HL-60/S4 treated with retinoic acid at 250 ng/mL for 4 days and 3 days (cell line): Measurements from ENCODE around the gene TMEM263.

Experiments used
- in situ Hi-C: fragments of 300-500 bp; cut with MboI; formaldehyde crosslinking; loops from 2 replicates; pipeline ENCODE4 v1.7.0; 2022; ENCODE audit warnings: low sequenced_read_pairs

The TMEM263 gene

DNA sequence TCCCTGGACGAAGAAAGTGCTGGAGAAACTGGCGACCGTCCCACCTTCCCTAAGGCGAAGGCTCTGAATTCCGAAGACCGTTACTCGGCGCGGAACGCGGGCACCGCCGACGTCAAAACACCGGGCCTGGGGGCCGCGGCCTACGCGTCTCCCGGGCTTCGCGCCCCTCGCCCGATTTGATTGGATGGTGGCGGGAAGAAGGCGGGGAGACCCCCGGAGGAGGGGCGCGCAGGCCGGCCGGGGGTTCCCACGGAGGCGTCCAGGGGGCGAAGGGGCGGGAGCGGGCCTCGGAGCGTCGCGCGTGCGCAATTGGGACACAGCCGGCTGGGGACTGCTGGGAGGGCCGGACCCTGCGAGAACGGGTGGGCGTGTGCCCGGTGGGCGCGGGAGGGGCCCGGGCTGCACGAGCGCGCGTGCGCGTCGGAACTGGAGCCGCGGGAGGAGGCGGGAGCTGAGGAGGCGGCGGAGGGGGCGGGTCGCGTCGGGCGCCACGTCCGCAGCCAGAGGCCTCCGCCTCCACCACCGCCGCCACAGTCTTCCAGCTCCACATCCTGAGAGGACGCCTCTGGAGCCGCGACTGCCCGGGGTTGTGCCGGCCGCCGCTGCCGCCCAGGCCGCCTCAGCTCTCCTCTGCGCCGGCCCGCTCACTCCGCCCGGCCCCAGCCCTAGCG lies at the start of gene TMEM263:
TSS of gene TMEM263 (plus strand) at position 531 of the 671 bp plus-strand sequence. CDS start 11,210 bp downstream, outside the sequence.
- in situ Hi-C loops: no loop called here

DNA sequence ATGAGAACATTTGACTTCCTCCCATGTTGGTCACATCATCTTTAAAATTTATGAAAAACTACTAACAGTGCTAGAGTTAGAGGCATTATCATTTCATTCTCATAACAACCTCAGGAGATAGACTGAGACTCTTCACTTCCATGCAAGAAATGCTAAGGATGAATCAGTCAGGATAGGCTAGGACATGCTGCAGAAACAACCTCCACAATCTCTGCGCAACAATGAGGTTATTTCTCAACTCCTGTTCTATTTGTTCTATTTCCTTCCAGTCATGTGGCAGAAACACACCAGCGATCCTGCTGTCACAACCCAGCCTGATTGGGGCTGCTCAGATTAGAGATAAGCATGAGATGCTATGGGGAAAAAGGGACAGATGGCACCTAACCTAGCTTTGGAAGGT lies 49.0 kb upstream of the TMEM263 start:
- in situ Hi-C loops: loop anchor here (25.0 kb wide), 1 partner anchor 519 kb away; no protein-coding TSS in a partner anchor

DNA sequence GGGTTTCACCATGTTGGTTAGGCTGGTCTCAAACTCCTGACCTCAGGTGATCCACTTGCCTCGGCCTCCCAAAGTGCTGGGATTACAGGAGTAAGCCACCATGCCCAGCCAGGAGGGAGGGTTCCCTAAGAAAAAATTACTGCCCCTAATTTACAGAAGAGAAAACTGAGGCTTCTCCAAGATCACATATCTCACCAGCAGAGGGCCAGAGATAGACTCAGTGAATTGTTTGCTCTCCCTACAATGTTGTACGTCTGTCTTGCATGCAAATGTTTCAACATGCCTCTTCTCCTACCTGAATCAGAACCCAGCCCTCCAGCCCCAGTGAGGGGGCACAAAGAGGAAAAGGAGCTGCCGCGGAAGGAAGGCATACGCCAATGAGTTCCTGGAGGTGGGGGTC lies 48.3 kb upstream of the TMEM263 start:
- in situ Hi-C loops: loop anchor here (25.0 kb wide), 1 partner anchor 520 kb away; no protein-coding TSS in a partner anchor

DNA sequence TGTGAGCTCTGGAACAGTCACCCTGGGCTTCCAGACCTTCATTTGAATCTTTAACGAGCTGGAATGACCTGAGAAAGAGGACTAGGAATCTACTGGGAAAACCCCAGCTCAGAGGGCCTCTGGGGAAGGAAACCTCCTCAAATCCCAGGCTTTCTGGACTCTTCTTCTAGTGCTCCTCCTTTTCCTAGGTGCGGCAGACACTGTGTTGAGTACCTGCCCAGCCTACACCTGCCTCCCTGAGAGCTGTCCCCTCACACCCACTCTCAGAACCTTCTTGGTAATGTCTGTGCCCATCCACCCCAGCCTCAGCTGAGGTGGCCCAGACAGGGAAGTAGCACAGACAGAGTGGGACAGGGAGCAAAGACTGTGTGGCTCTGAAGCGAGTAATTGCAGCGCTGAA lies 47.9 kb upstream of the TMEM263 start:
- in situ Hi-C loops: loop anchor here (25.0 kb wide), 1 partner anchor 521 kb away; no protein-coding TSS in a partner anchor

DNA sequence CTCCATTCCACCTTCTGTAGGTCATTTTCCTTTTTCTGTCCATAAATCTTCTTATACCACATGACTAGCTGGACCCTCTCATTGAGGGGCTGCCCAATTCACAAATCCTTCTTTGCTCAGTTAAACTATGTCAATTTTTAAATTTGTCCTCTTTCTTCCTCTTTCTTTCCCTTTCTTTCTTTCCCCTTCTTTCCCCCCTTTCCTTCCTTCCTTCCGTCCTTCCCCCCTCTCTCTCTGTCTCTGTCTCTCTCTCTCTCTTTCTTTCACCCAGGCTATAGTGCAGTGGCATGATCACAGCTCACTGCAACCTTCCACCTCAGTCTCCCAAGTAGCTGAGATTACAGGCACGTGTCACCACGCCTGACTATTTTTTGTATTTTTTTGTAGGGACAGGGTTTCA lies 47.1 kb upstream of the TMEM263 start:
- in situ Hi-C loops: loop anchor here (25.0 kb wide), 1 partner anchor 521 kb away; no protein-coding TSS in a partner anchor

DNA sequence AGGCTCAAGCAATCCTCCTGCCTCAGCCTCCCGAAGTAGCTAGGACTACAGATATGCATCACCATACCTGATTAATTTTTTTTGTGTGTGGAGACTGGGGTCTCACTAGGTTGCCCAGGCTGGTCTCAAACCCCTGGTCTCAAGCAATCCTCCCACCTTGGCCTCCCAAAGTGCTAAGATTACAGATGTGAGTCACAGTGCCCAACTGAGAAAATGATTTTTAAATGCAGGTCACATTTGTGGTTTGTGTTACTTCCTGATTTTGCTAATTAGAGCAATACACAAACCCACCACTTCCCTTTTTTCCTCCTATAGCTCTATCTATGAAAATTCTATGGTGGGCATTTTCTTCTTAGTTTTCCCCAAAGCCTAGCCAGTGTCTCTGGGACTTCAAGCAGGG lies 45.5 kb upstream of the TMEM263 start:
- in situ Hi-C loops: loop anchor here (25.0 kb wide), 1 partner anchor 523 kb away; no protein-coding TSS in a partner anchor

DNA sequence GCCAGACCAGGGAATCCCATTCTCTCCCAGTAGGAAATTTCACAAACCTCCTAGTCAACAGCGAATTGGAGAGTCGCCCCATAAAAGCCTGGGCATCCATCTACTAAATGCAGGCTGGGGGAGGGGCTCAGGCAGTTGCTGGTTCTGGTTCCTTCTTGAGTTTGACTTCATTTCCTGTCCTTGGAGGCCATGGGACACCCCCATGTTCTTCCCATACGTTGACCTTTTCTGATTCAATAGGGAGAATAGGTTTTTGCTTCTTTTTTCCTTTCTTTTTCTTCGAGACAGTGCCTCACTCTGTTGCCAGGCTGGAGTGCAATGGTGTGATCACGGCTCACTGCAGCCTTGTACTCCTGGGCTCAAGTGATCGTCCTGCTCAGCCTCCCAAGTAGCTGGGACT lies 44.1 kb upstream of the TMEM263 start:
- in situ Hi-C loops: loop anchor here (25.0 kb wide), 1 partner anchor 524 kb away; no protein-coding TSS in a partner anchor

DNA sequence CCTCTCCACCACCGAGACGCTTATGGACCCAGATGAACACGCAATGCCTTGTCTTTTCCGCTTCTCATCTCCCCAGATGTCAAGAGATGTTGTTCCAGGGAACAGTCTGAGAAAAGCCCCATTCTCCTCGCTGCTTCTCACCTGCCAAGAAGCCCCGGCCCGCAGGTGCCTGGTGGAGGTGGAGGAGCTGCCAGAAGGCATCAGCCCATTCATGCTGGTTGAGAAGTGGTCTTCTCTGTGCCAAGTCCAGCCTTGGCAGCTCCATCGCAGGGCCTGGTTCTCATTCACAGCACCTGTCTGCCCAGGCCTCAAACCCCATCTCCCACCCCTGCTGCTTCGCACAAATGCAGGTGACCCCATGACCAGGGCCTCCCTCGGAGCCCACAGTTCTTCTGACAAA lies 42.3 kb upstream of the TMEM263 start:
- in situ Hi-C loops: loop anchor here (25.0 kb wide), 1 partner anchor 526 kb away; no protein-coding TSS in a partner anchor

DNA sequence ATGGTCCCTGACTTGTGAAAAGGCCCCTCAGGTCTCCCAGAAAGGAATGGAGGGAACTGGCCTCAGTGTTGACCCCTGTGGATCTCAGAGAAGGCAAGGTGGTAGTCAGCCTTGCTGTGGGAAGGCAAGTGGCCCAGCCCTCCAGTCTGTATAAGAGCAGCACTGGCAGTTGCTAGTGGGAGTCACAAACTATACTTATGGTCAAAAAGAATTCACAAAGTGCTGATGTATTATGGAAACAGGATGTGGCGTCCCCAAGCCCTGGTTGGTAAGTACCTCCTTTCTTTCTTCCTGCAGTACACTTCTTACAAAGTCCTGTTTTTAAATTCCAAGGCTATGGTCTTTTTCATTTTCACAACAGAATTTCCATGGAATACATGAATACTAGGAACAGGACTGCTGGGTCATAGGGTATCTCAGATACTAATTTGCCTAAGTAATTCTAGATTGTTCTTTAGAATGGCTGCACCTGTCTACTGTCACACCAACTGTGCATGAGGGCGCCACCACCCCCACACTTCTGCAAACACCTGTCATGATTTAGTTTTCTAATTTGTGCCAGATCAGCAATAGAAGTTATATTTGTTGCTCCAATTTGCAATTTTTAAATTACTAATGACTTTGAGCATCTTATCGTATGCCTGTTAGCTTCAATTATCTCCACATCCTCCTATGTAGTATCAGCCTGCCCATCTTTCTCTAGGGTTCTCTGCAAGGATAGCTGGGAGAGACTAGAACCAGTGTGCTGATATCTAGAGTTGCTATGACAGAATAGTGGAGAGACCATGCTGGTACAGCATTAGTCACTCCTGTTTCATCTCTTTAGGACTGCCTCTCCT lies 40.7 kb upstream of the TMEM263 start:
- in situ Hi-C loops: loop anchor here (25.0 kb wide), 1 partner anchor 528 kb away; no protein-coding TSS in a partner anchor

DNA sequence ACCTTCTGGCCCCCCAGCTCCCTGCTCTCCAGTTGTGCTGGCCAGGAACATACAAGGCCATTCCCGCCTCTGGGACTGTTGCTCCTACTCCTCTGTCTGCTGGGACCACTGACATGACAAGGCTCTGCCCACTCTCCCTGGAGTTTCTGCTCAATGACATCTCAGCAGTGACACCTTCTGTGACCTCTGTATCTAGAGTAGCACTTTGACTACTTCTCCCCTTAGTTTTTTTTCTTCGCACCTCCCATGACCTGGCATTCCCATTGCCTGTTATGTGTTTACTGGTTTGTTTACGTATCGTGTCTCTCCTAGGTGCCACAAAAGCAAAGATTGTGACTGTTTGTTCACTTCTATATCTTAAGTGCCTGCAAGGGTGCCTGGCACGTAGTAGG lies 40.1 kb upstream of the TMEM263 start:
- in situ Hi-C loops: loop anchor here (25.0 kb wide), 1 partner anchor 528 kb away; no protein-coding TSS in a partner anchor

DNA sequence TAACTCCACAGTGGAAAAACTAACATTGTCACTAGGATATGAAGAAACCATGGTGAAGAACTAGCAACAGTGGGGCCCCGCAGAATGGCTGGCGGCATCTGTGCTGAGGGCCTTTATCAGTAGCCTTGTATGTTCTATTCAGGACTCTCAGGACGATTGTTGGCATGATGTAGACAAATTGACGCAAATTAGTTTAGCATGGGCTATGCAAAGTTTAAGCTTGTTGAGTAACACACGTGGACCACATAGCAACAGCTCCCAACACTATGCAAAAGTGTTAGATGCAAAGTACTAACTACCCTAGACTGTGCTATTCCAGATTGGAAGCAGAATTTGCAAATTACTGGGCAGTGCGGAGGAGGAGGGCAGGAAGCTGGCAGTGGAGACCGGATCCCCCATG lies 38.2 kb upstream of the TMEM263 start:
- in situ Hi-C loops: loop anchor here (25.0 kb wide), 1 partner anchor 530 kb away; no protein-coding TSS in a partner anchor

DNA sequence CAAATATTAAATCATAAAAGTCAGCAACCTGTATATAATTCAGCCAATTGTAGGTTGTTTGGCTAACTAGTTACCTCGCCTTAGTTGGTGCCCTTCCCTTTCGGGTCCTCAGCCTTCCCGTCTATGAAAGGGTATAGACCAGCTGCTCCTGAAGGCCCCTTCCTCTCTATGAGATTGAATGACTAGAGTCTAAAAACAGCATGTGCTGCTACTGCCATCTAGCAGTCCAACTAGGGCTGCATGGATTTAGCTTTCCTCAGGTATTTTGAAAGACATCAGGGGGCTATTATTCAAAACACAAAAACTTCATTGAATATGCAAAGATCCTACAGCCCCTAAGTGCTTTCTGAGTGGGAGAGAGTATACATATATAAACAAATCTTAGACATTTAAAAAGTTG lies 37.0 kb upstream of the TMEM263 start:
- in situ Hi-C loops: loop anchor here (25.0 kb wide), 1 partner anchor 531 kb away; no protein-coding TSS in a partner anchor

DNA sequence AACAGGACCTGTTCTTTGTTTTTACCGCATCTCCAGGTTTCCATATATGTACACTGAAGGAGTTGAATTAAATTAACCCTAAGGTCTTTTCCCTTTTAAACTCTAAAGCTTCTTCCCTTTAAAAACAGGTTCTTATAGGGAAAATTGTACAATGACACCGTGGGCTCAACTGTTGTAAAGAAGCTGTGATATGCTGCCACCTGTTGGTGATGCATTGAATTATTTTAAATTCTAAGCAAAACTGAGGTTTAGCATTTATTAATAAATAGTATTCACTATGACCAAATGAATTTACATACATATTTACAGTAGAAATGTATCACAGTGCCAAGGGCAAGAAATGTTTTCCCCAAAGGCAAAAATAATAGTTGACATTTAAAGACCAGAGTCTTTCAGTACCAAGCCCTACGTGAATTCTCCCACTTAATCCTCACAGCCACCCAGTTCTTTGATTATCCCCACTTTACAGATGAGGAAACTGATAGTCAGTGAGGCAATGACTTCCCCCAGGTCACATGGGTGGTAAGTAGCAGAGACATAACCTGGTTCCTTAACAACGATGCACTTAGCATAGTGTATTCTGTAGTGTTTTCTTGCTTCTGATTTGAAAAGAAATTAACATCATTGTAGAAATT lies 35.7 kb upstream of the TMEM263 start:
- in situ Hi-C loops: loop anchor here (25.0 kb wide), 1 partner anchor 533 kb away; no protein-coding TSS in a partner anchor

DNA sequence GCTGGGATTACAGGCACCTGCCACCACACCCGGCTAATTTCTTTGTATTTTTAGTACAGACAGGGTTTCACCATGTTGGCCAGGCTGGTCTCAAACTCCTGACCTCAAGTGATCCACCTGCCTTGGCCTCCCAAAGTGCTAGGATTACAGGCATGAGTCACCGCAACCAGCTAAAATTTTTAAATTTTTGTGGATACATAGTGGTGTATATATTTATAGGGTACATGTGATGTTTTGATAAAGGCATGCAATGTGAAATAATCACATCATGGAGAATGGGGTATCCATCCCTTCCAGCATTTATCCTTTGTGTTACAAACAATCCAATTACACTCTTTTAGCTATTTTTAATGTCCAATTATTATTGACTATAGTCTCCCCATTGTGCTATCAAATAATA lies 33.7 kb upstream of the TMEM263 start:
- in situ Hi-C loops: loop anchor here (25.0 kb wide), 1 partner anchor 535 kb away; no protein-coding TSS in a partner anchor

DNA sequence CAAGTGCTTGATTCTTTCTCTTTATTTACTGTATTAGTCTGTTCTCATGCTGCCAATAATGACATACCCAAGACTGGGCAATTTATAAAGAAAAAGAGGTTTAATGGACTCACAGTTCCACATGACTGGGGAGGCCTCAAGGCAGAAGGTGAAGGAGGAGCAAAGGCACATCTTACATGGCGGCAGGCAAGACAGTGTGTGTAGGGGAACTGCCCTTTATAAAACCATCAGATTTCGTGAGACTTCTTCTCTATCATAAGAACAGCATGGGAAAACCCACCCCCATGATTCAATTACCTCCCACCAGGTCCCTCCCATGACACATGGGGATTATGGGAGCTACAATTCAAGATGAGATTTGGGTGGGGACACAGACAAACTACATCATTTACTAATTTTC lies 32.1 kb upstream of the TMEM263 start:
- in situ Hi-C loops: loop anchor here (25.0 kb wide), 1 partner anchor 536 kb away; no protein-coding TSS in a partner anchor

DNA sequence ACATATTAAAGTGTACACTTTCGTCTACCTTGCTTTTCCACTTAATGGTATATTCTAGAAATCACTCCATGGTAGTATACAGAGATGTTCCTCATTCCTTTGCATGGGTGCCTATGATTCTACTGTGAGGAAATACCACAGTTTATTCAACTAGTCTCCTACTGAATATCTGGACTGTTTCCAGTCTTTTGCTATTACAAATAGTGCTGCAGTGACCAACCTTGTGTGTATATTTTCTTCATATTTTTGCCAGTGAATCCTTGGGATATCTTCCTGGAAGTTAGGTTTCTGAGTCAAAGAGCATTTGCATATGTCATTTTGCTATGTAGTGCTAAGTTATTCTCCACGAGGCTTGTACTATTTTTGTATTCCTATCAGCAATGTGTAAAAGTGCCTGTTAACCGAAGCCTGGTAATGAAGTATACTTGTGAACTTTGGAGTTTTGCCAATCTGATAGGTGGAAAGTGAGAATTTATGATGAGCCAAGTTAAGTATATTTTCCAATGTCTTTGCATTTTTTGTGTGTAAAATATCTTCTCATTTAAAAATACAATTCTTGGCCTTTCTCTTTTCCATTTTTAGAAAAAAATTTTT lies 31.3 kb upstream of the TMEM263 start:
- in situ Hi-C loops: loop anchor here (25.0 kb wide), 1 partner anchor 537 kb away; no protein-coding TSS in a partner anchor

DNA sequence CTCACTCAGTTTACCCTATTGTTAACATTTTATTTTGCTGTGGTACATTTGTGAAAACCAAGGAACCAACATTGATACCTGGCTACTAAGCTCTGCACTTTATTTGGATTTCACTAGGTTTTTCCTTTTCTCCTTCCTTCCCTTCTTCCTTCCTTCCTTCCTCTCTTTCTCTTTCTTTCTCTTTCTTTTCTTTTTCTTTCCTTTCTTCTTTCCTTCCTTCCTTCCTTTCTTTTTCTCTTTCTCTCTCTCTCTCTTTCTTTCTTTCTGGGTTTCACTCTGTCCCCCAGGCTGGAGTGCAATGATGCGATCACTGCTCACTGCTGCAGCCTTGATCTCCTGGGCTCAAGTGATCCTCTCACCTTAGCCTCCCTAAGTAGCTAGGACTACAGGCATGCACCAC lies 29.1 kb upstream of the TMEM263 start:
- in situ Hi-C loops: no loop called here

DNA sequence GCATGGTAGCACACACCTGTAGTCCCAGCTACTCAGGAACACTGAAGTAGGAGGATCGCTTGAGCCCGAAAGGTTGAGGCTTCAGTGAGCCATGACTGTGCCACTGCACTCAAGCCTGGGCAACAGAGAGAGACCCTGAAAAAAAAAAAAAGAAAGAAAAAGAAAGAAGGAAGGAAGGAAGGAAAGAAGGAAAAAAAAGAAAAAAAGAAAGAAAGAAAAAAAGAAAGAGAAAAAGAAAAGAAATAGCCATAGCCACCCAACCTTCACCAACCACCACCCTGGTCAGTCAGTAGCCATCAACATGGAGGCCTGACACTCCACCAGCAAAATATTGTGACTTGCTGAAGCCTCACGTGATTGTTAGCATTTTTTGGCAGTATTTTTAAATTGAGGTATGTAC lies 21.4 kb upstream of the TMEM263 start:
- in situ Hi-C loops: no loop called here

DNA sequence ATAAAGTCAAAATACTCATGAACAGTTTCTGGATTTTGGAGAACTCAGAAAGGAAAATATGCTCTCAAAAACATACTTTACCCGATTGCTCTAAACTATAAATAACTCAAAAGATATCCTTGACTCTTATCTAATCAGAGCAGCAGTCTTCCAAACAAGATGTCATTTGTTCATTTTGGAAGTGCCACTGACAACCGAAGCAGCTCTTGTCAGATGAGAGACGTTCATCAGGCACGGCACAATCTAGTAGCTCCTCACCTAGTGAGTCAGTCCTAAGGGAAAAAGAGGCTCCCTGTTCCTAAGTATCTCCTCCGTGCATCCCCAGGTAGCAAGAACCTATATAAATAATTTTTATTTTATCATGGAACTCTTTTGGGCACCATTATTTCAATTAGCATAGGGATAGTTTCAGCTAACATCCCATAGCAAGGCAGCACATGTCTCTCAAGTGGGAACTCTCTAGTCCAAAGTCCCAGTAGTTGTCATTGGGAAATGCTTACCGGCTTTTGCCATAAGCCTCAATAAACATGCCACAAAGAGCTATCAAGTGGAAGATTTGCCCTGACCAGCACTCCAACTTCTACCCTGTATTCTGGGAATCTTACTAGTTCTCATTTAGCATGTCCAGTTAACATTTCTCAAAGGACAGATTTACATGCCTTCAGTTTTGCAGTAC lies 14.1 kb upstream of the TMEM263 start:
- in situ Hi-C loops: no loop called here

DNA sequence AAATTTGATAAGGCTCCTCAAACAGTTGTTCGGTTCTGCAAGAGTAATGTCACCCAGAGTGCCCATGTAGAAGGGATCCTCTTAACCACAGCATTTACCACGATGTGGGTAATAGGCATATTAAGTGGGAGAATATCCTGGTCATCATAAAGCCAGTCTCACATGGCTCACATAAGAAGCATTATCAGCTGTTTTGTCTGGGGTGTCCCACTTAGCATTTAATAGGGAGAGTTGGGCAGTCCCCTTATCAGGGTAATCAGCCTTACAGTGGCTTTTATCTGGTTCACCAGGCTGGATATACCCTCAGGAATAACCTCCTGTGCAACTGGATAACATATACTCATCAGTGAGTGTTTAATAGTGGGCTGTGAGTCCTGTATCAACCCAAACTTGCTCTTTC lies 12.9 kb upstream of the TMEM263 start:
- in situ Hi-C loops: no loop called here
